NCI-H1417 (cell line): ENCODE results near the gene ZFYVE16.
A peak's percentile ranks its signal among the peaks of the same experiment; 100 is the strongest.
"Not testable (repeated sequence)": the region's sequence is repeated elsewhere in the genome, so short reads cannot be mapped to it uniquely, and the experiment has no call there.

Experiments
- DNase-seq, 3 experiments: peaks; one replicate each; lab custom pipeline; 2025; lab: John Stamatoyannopoulos, UW

Gene ZFYVE16

GRCh38 chr5:80487829-80488721, 80.2 kb downstream of the ZFYVE16 start, which contains the start of gene FAM151B:
TSS of gene FAM151B (plus strand) at chr5:80488100. CDS start at chr5:80488124, 24 bp downstream.
- peak; percentile 92 to 97 (median 97) for DNase-seq

GRCh38 chr5:80491296-80491695, 83.4 kb downstream of the ZFYVE16 start:
- DNase-seq = no peak

GRCh38 chr5:80492741-80493140, 84.9 kb downstream of the ZFYVE16 start:
- DNase-seq = no peak

GRCh38 chr5:80493443-80493842, 85.6 kb downstream of the ZFYVE16 start:
- not testable (repeated sequence) for DNase-seq

DNA sequence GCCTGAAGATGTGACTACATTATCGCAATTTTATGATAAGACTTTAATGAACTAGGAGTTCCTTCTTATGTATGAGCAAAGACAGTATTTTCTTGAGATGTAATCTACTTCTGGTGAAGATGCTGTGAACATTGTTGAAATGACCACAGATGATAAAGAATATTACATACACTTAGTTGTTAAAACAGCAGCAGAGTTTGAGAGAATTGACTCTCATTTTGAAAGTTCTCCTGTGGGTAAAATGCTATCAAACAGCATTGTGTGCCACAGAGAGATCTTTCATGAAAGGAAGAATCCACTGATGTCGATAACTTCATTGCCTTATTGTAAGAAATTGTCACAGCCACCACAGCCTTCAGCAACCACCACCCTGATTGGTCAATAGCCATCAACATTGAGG, 88.0 kb downstream of the ZFYVE16 start:
- DNase-seq = no peak

DNA sequence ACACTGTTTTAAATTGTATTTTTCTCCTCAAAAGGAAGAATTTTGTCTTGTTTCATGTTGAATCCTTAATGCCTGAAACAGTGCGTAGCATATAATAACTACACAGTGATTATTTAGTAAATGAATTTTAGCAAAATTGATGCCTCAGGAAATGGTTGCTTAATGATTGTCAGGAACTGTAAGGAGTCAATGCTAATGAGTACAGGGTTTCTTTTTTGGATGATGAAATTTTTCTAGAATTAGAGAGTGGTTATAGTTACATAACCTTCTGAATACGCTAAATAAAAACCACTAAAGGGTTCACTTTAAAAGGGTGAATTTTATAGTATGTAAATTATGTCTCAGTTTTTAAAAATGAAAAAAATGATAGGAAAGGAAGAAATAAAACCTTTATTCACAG, 94.9 kb downstream of the ZFYVE16 start:
- no peak for DNase-seq

GRCh38 chr5:80503641-80504040, 95.8 kb downstream of the ZFYVE16 start:
- DNase-seq = no peak

- no peak for DNase-seq
Observed at GRCh38 chr5:80504833-80505232, 97.0 kb downstream of the ZFYVE16 start.

DNA sequence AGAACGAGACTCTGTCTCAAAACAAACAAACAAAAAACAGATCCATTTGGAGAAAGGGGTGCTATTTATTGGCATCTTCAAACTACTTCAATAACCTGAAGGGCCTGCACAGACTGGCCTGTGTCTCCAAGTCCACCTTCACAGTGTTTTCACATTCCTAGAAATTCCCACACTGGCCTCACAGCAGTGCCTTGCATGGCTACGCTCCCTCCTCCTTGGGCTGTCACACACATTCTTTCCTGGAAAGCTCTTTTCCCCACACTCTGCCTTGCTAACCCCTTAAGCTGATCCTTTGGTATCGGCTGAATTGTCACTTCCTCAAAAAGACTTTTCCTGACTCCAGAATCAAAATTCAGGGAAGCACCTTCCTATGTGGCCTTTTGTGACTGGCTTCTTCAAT, 99.8 kb downstream of the ZFYVE16 start:
- DNase-seq = no peak

- no peak for DNase-seq
Observed at GRCh38 chr5:80508844-80509243, 101.0 kb downstream of the ZFYVE16 start.

- DNase-seq = no peak
Observed at GRCh38 chr5:80509362-80509761, 101.5 kb downstream of the ZFYVE16 start.

- no peak for DNase-seq
Observed at GRCh38 chr5:80516826-80517225, 109.0 kb downstream of the ZFYVE16 start.
